Activated CD8-positive, alpha-beta T cell treated with anti-CD3 and anti-CD28 coated beads, Interleukin-2, amount 10 ng/mL, durations not matched to agents 7 days and 5 days (primary cell): ENCODE results near the gene AHSP. TPM values are rescaled to one million over a fixed set of nuclear protein-coding genes. Genes with fewer than 3 reads are reported as not detected.
"Not testable (repeated sequence)": the region's sequence is repeated elsewhere in the genome, so short reads cannot be mapped to it uniquely, and the experiment has no call there.

Experiments
- ATAC-seq: fragments of 150-1000 bp; cut with Tn5 transposase; one replicate; pipeline ENCODE4 v1.10.0; 2021; ENCODE audit warnings: moderate library complexity
- CTCF ChIA-PET: fragments of 350-600 bp; sonication (Branson Sonifier 250); formaldehyde crosslinking; loops from one replicate; lab custom pipeline; 2021; ENCODE audit warnings: antibody characterized with exemption; lab: Charles Lee
- POLR2A ChIA-PET: fragments of 350-600 bp; sonication (Branson Sonifier 250); formaldehyde crosslinking; loops from one replicate; lab custom pipeline; 2021; ENCODE audit warnings: antibody characterized with exemption; lab: Charles Lee
- DNase-seq: peaks from one replicate; pipeline ENCODE4 v3.0.0-alpha.2; 2020
- H3K27ac Mint-ChIP-seq: one replicate; pipeline ENCODE4 v1.8.0; 2021; ENCODE audit warnings: mild to moderate bottlenecking, mixed read lengths
- H3K27me3 Mint-ChIP-seq: one replicate; pipeline ENCODE4 v1.8.0; 2021; ENCODE audit warnings: low read depth, mixed read lengths
- H3K36me3 Mint-ChIP-seq: one replicate; pipeline ENCODE4 v1.8.0; 2021; ENCODE audit warnings: low read depth, mixed read lengths
- H3K4me1 Mint-ChIP-seq: one replicate; pipeline ENCODE4 v1.8.0; 2021; ENCODE audit warnings: low read depth, mixed read lengths
- H3K4me3 Mint-ChIP-seq: one replicate; pipeline ENCODE4 v1.8.0; 2021; ENCODE audit warnings: mild to moderate bottlenecking, mixed read lengths
- H3K9me3 Mint-ChIP-seq: one replicate; pipeline ENCODE4 v1.8.0; 2022; ENCODE audit warnings: mixed read lengths; ENCODE audit not compliant: insufficient read depth
- total RNA-seq, 2 experiments: library from RNA; stranded (reverse); gene quantifications; one replicate each; pipeline ENCODE4 v1.2.3, GENCODE V29; 2021

Gene AHSP
- total RNA-seq, 2 experiments from 2014 or later: not detected

DNA sequence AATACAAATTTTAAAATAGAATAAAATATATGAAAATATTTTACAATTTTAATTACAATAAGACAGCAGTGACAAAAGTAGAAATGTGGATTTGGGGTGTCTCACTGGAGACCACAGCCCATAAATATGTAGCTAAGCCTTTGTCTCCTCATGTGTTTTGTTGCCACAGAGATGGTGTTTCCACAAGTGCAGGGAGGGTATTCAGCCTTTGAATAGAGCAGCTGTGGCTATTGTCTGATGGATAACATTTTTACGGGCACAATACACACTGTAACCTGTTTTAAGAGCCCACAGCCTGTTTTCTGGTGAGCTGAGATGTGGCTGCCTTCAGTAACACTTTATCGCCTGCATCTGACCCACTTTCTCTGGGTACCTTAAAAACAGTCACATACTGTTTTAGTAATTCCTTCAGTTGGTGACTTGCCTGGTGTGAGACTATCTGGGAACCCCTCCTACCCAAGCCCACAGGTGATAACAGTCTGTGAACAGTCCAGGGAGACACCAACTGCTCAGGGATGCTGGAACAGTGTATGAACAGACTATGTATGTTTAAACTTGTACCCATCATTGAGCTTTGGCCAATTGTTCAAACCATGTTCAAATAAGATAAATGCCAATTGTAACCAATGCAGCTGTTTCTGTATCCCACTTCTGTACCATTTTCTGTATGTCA lies 7.8 kb upstream of the AHSP start:
- ATAC-seq (no peak), DNase-seq (no peak)
- Mint-ChIP-seq H3K36me3 (no peaks in the 10 kb centered on the region), H3K27ac (no peak overlapping the region), H3K4me1 (no peaks in the 10 kb centered on the region), H3K9me3 (peaks cover 15% of the 10 kb centered on the region), H3K27me3 (no peaks in the 10 kb centered on the region), H3K4me3 (no peak overlapping the region)
- ChIA-PET CTCF (no interaction called here), POLR2A (no interaction called here)

DNA sequence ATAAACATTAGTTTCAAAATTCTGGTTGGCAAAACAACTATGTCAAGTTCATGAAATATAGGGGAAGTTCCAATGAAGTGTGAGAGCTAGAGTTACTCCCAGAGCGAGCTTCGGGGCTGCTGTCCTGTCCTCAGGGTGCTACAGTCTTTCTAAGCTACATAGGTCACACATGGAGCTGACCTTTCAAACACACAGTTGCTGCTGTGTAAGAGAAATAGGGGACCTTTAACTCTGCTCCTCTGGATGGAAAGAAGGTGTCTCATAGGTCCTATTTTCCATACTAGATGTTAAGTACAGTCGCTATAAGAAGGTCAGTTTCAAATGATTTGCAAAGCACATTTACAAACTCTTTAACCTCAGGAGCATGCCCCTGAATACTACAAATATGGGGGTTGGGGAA lies 6.3 kb upstream of the AHSP start:
- H3K27ac Mint-ChIP-seq: no peak overlapping the region
- ChIA-PET CTCF (no interaction called here), POLR2A (no interaction called here)
- no peak overlapping the region for H3K4me3 Mint-ChIP-seq
- ATAC-seq (no peak), DNase-seq (no peak)
- H3K9me3 Mint-ChIP-seq: peaks cover 15% of the 10 kb centered on the region
- H3K36me3 Mint-ChIP-seq: no peaks in the 10 kb centered on the region
- no peaks in the 10 kb centered on the region for H3K27me3 Mint-ChIP-seq
- H3K4me1 Mint-ChIP-seq: no peaks in the 10 kb centered on the region

DNA sequence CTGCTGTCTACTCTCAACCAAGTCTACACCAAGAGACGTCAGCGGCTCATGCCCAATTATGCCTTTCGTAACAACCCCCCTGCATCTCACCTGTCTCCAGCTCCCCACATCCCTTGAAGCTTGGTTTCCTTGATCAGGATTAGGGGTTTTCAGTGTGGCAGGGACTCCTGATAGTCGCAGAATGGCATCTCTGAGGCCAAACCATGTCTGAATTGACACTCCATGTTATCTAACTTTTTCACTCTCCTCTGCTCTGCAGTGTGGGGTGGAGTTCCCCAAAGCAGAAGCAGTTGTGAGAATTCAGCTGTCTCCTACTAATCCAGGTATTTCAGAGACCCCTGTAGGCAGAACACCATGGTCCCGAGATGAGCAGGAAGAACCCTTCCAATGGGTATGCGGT lies 5.6 kb upstream of the AHSP start:
- H3K4me3 Mint-ChIP-seq: no peak overlapping the region
- DNase-seq (no peak), ATAC-seq (no peak)
- H3K9me3 Mint-ChIP-seq: peaks cover 9% of the 10 kb centered on the region
- no peaks in the 10 kb centered on the region for H3K36me3 Mint-ChIP-seq
- no peak overlapping the region for H3K27ac Mint-ChIP-seq
- POLR2A ChIA-PET: no interaction called here
- CTCF ChIA-PET: no interaction called here
- no peaks in the 10 kb centered on the region for H3K27me3 Mint-ChIP-seq
- no peaks in the 10 kb centered on the region for H3K4me1 Mint-ChIP-seq

DNA sequence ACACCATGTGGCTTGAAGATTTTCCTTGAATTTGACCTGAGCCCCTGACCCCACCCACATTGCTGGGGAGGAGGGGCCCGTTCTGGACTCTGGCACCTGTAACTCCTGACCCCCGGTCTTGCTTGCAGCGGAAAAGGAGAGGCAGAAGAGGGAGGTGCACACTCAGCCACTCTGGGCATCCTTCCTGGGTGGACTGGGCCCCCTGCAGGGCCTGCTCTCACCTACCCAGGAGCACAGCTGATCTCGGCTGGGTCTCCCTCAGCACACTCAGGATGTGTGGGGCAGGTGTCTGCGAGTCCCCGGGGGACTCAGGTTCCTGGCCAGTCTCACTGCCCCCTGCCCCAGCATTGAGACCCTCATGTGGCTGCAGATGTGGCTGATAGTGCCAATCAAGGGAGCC lies 3.9 kb upstream of the AHSP start:
- DNase-seq, POLR2A ChIA-PET, H3K27ac Mint-ChIP-seq, H3K4me1 Mint-ChIP-seq, ATAC-seq, CTCF ChIA-PET, H3K4me3 Mint-ChIP-seq, H3K36me3 Mint-ChIP-seq, H3K9me3 Mint-ChIP-seq: not testable (repeated sequence)
- H3K27me3 Mint-ChIP-seq: peaks cover 11% of the 10 kb centered on the region

DNA sequence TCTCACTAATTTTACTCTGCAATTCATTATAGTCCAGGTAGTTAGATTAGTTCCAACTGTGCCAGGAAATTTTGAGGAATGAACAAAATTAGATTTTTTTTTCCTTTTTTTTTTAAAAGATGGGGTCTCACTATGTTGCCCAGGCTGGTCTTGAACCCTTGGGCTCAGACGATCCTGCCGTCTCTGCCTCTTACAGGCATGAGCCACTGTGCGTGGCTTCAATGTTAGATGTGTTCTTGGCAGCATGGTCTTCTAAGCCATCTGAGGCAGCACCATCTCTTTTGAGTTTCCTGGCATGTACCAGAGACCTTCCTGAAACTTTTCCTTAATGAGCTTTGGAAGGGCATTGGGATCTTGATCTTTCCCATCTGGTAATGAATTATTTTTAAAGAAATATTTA lies 2.6 kb upstream of the AHSP start:
- no peaks in the 10 kb centered on the region for H3K36me3 Mint-ChIP-seq
- H3K9me3 Mint-ChIP-seq: no peaks in the 10 kb centered on the region
- H3K27me3 Mint-ChIP-seq: peaks cover 22% of the 10 kb centered on the region
- no peak overlapping the region for H3K27ac Mint-ChIP-seq
- peaks cover 4% of the 10 kb centered on the region for H3K4me1 Mint-ChIP-seq
- no peak for DNase-seq
- no peak overlapping the region for H3K4me3 Mint-ChIP-seq
- no peak for ATAC-seq
- CTCF ChIA-PET: no interaction called here
- POLR2A ChIA-PET: no interaction called here

DNA sequence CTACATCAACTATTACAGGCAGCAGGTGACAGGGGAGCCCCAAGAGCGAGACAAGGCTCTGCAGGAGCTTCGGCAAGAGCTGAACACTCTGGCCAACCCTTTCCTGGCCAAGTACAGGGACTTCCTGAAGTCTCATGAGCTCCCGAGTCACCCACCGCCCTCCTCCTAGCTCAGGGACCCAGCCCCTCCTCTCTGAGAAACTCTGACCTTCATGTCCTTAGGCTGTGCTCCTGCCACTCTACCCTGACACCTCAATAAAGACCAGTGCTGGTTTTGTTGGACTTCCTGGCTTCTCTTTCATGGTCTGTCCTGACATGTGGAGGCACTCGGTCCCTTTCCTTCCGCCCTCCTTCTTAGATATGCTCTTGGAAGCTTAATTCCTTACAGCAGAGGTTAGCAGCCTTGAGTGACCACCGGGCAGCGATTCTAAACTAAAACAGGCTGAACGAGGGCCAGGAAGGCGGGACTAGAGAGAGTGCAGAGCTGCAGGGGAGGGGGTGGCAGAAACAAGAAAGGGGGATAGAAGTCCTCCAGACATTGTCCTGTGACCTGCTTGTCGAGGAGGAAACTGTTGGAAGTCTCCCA lies 915 bp downstream of the AHSP start:
- ChIA-PET CTCF (no interaction called here), POLR2A (no interaction called here)
- DNase-seq (no peak), ATAC-seq (no peak)
- Mint-ChIP-seq H3K27me3 (peaks cover 25% of the 10 kb centered on the region), H3K4me3 (no peak overlapping the region), H3K4me1 (peaks cover 4% of the 10 kb centered on the region), H3K9me3 (no peaks in the 10 kb centered on the region), H3K36me3 (no peaks in the 10 kb centered on the region), H3K27ac (no peak overlapping the region)

DNA sequence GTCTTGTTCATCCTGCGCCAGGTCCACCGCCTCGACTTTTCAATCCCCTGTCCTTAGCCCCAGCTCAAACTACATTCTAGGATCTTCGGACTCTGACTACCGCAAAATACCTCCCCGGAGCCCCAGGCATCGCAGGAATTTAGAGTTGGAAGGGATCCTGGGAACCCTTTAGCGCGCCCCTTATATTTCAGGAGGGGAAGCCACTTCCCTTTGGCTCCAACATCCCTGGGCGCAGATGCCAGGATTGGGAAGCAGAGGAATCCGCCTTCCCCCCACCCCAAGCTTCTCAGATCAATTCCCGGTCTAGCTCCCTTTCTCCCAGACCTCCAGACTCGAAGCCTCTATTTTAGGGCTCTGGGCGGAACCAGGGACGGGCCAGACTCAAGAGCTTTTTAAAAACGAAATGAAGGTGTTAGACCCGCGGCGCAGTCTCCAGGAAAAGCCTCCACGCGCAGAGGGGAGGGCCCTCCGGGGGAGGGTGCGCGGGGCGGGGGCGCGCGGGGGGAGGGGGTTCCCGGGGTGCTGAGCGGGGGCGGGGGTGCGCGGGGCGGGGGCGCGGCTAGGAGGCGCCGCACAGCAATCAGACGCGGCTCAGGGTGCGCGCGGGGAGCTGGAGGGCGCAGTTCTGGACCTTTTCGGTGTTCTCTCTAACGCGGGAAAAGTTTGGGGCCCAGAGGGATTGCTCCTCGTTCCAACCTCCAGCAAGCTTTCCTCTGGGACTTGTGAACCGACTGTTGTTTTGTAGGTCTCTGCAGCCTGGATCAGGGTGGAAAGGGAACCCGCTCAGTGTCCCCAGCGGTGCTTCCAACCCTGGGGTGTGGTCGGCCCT lies 1.6 kb downstream of the AHSP start:
- no peaks in the 10 kb centered on the region for H3K36me3 Mint-ChIP-seq
- ChIA-PET CTCF (no interaction called here), POLR2A (no interaction called here)
- no peak overlapping the region for H3K27ac Mint-ChIP-seq
- ATAC-seq (no peak), DNase-seq (no peak)
- peaks cover 4% of the 10 kb centered on the region for H3K4me1 Mint-ChIP-seq
- H3K4me3 Mint-ChIP-seq: no peak overlapping the region
- no peaks in the 10 kb centered on the region for H3K9me3 Mint-ChIP-seq
- H3K27me3 Mint-ChIP-seq: peaks cover 25% of the 10 kb centered on the region

DNA sequence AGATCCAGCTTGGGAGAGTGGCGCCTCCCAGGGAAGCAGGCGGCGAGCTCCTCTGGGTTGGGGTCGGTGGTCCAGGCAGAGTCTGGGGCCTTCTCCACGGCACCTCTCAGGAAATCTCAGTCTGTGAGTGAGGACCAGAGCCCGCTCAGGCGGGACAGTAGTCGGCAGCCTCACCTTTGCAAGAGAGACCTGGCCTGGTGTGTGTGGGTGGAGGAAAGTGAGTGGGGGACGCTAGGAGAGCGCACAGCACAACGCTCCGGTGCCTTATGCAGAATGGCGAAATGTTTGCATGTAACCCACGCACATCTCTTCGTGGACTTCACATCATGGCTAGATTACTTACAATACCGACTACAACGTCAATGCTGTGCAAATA lies 2.2 kb downstream of the AHSP start:
- no peaks in the 10 kb centered on the region for H3K9me3 Mint-ChIP-seq
- POLR2A ChIA-PET: no interaction called here
- no peak for ATAC-seq
- DNase-seq: no peak
- peaks cover 27% of the 10 kb centered on the region for H3K27me3 Mint-ChIP-seq
- H3K27ac Mint-ChIP-seq: no peak overlapping the region
- H3K4me1 Mint-ChIP-seq: peaks cover 4% of the 10 kb centered on the region
- no peaks in the 10 kb centered on the region for H3K36me3 Mint-ChIP-seq
- no peak overlapping the region for H3K4me3 Mint-ChIP-seq
- CTCF ChIA-PET: no interaction called here

DNA sequence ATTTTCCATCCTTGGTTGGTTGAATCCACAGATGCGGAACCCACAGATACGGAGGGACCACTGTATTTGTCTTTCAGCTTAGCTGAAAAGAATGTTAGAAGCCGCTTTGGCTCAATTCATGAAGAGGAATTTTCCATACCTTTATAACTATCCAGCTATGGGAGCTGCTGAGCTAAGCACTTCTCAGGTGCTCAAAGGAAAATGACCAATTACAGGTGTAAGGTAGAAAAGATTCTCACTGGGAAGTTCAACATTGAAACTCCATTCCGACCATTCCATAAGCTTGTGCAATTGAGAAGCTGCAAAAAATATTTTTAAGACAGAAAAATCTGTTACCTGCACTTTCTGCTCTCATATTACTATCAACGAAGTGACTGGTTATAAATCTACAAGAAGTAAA lies 2.7 kb downstream of the AHSP start:
- peaks cover 4% of the 10 kb centered on the region for H3K4me1 Mint-ChIP-seq
- no peak overlapping the region for H3K27ac Mint-ChIP-seq
- DNase-seq (no peak), ATAC-seq (no peak)
- POLR2A ChIA-PET: no interaction called here
- H3K27me3 Mint-ChIP-seq: peaks cover 27% of the 10 kb centered on the region
- no peaks in the 10 kb centered on the region for H3K36me3 Mint-ChIP-seq
- CTCF ChIA-PET: no interaction called here
- H3K4me3 Mint-ChIP-seq: no peak overlapping the region
- H3K9me3 Mint-ChIP-seq: no peaks in the 10 kb centered on the region

DNA sequence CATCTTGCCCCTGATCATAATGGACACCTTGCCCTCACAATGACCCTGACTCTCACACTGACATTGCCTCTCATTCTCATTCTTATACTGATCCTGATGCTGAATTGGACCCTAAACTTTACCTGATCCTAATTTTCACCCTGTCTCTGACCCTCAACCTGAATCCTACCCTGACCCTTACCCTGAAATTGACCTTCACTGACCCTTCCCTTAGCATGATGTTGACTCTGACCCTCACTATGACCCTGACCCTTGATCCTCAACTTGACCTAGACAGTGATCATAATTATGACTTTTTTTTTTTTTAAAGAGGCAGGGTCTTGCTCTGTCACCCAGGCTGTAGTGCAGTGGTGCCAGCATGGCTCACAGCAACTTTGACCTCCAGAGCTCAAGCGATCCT lies 3.4 kb downstream of the AHSP start:
- H3K36me3 Mint-ChIP-seq: no peaks in the 10 kb centered on the region
- peaks cover 32% of the 10 kb centered on the region for H3K27me3 Mint-ChIP-seq
- DNase-seq (no peak), ATAC-seq (no peak)
- peaks cover 4% of the 10 kb centered on the region for H3K4me1 Mint-ChIP-seq
- no peaks in the 10 kb centered on the region for H3K9me3 Mint-ChIP-seq
- POLR2A ChIA-PET: no interaction called here
- CTCF ChIA-PET: no interaction called here
- H3K27ac Mint-ChIP-seq: no peak overlapping the region
- H3K4me3 Mint-ChIP-seq: no peak overlapping the region

DNA sequence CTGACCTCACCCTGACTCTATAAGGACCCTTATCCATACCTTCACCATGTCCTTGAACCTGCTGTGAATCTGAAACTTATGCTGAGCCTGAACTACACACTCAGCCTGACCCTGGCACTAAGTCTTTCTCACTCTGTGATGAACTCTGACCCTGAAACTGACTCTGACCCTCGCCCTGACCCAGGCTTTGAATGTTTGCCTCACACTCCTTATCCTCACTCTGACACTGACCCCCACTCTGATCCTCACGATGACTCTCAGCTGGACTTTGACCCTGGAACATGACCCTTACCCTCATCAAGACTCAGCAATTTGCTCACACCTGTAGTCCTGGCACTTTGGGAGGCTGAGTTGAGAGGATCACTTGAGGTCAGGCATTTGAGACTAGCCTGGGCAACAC lies 4.4 kb downstream of the AHSP start:
- CTCF ChIA-PET: no interaction called here
- no peak overlapping the region for H3K27ac Mint-ChIP-seq
- DNase-seq: no peak
- H3K36me3 Mint-ChIP-seq: no peaks in the 10 kb centered on the region
- H3K4me3 Mint-ChIP-seq: no peak overlapping the region
- POLR2A ChIA-PET: no interaction called here
- H3K4me1 Mint-ChIP-seq: peaks cover 4% of the 10 kb centered on the region
- peaks cover 38% of the 10 kb centered on the region for H3K27me3 Mint-ChIP-seq
- no peaks in the 10 kb centered on the region for H3K9me3 Mint-ChIP-seq
- ATAC-seq: no peak

DNA sequence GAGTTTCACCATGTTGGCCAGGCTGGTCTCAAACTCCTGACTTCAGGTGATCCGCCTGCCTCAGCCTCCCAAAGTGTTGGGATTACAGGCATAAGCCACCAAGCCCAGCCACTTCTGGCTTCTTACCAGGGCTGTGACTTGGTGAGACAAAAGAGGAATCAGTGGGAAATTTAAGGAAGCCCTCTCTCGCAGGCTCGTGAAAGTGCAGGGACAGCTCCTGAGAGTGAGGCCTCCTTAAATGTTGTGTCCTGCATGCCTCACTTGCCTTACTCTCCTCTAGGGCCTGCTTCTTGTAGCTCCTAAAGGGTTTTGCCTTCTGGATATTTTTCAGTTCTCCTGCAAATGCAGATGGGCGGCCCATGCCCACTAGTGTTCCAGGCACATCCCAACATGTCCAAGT lies 5.2 kb downstream of the AHSP start:
- peaks cover 4% of the 10 kb centered on the region for H3K4me1 Mint-ChIP-seq
- no peak overlapping the region for H3K27ac Mint-ChIP-seq
- ChIA-PET CTCF (no interaction called here), POLR2A (no interaction called here)
- peaks cover 38% of the 10 kb centered on the region for H3K27me3 Mint-ChIP-seq
- ATAC-seq (no peak), DNase-seq (no peak)
- H3K4me3 Mint-ChIP-seq: no peak overlapping the region
- H3K9me3 Mint-ChIP-seq: no peaks in the 10 kb centered on the region
- H3K36me3 Mint-ChIP-seq: no peaks in the 10 kb centered on the region
